Measurements from ENCODE around the gene MAGIX. TPM values are rescaled to one million over a fixed set of nuclear protein-coding genes. Genes with fewer than 3 reads are reported as not detected.

The MAGIX gene
- total RNA-seq, 4 donors from 2014 or later = 6.8 to 16.5 (median 10.3) TPM

DNA sequence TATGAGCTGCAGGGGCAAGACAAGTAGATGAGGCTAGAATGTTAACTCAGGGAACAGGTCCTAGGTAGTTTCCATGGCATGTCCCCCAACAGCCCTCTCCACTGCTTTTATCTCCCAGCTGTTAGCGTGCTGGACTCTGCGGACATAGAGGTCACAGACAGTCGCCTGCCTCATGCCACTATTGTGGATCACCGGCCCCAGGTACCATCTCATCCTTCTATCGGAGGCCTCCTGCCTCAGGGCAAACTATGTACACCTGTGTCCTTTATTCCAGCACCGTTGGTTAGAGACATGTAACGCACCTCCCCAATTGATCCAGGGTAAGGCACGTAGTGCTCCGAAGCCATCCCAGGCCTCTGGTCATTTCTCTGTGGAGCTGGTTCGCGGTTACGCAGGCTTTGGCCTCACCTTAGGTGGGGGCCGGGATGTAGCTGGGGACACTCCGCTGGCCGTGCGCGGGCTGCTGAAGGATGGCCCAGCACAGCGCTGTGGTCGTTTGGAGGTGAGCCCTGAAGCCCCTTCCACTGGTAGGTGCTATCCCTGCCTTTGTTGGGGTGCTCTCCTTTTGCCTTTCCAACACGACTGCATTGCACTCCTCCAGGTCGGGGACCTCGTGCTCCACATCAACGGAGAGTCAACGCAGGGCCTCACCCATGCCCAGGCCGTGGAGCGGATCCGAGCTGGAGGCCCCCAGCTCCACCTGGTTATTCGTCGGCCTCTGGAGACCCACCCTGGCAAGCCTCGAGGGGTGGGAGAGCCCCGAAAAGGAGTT, 2.2 kb downstream of the MAGIX start:
- no peak overlapping the region for H3K4me3 ChIP-seq (ENCODE audit: low read depth, poor library complexity, severe bottlenecking)
- DNase-seq (ENCODE audit: low spot score in 2 of 2) = no peak
- intact Hi-C loops (cut with DNase I; ENCODE audit: low total_unique reads) = no loop called here
- 53 to 81% methylated on average over 18 to 23 of the region's 31 CpGs for WGBS, 2 donors
- TF ChIP-seq CTCF (IDR thresholded peaks at IDR 0.05) (no peak), POLR2A (IDR thresholded peaks at IDR 0.05) (no peak)

DNA sequence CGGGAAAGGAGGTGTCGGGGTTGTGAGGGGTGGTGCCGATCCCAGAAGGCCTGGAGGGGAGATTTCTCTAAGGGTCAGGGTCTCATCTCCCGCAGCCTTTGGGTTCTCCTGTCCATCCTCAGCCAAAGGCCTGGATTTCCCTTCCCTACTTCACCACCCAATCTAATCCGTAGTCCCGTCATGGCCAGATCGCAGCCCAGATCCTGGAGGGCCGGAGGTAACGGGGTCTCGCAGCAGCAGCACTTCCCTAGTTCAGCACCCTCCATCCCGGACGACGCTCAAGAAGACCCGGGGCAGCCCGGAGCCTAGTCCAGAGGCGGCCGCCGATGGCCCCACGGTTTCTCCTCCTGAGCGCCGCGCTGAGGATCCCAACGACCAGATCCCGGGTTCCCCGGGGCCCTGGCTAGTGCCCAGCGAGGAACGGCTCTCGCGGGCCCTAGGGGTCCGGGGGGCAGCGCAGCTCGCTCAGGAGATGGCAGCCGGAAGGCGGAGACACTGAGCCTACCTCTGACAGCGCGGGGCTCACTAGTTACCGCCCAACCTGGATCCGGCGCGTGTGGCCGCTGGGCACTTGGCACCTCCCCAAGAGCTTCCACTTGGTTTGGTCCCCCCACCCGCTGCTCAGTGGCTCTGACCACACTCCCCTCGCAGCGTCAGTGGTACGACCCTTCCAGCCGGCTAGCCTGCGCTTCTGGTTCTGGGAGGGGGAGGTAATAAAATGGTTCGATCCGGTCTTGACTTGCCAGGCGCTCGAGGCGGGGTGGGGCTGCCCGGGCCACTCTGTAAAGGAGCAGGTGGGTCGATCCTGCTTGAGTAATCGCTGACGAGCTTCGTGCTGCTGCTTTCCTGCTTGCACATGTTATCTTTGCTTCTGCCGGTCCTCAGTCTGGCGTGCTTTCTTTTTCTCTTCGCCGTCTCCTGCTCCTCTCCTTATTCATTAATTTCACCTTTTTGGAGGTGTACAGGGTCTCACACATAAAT, 3.6 kb downstream of the MAGIX start:
- TF ChIP-seq CTCF (IDR thresholded peaks at IDR 0.05) = no peak
- TF ChIP-seq POLR2A (IDR thresholded peaks at IDR 0.05) = no peak
- 10 to 53% methylated on average over 19 to 61 of the region's 61 CpGs for WGBS, 2 donors
- intact Hi-C loops (cut with DNase I; ENCODE audit: low total_unique reads) = no loop called here
- peak; percentile 71 to 95 for DNase-seq (ENCODE audit: low spot score in 2 of 2)
- H3K4me3 ChIP-seq (ENCODE audit: low read depth, poor library complexity, severe bottlenecking) = no peak overlapping the region

DNA sequence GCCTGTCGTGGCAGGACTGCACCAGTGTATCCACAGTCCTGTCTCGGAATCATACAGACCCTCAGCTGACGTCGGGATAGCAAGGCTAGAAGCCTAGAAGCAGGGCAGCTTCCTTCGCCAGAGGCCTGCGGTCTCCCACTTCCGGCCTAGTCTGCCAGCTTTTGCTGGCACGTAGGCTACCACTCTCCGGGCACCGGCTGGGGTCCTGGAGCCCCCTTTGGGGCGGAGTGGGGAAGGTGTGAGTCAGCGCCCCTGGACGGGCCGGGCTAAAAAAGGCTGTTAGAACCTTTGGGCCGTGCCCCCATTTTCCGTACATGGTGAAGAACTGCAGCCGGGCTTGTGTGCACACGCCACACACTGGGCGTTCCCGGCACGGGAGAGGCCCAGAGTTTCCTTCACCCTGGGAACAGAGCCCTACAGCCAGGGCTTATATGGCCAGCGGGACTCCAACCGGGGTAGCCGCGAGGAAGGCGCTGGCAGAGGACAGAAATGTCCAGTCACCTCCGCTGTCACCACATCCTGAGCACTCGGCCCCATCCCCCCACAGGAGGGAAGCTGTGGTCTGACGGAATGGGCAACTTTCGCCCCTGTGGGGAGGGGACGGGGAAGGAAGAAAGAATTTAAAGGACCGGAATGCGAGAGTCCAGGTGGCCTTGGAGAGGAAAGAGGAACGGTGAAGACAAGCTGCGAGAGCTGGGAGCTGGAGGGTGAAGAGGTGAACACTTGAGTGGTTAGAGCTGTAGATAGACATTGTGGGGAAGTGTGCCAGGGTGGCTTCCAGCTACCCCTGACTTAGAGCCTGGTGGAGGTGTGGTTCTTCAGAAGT, 4.6 kb downstream of the MAGIX start:
- WGBS, 2 donors = 17 to 42% methylated on average over 20 to 29 of the region's 35 CpGs
- peak in 1 of 2 donors; percentile 94 for DNase-seq (ENCODE audit: low spot score in 2 of 2)
- H3K4me3 ChIP-seq (ENCODE audit: low read depth, poor library complexity, severe bottlenecking) = no peak overlapping the region
- intact Hi-C loops (cut with DNase I; ENCODE audit: low total_unique reads) = no loop called here
- TF ChIP-seq POLR2A (IDR thresholded peaks at IDR 0.05) (no peak), CTCF (IDR thresholded peaks at IDR 0.05) (no peak)

GRCh38 chrX:49167740-49168108, 5.2 kb downstream of the MAGIX start:
- H3K4me3 ChIP-seq (ENCODE audit: low read depth, poor library complexity, severe bottlenecking) = no peak overlapping the region
- no peak for DNase-seq (ENCODE audit: low spot score in 2 of 2)
- intact Hi-C loops (cut with DNase I; ENCODE audit: low total_unique reads) = no loop called here
- WGBS, 2 donors = 56 to 69% methylated on average over 3 of the region's 3 CpGs
- TF ChIP-seq CTCF (IDR thresholded peaks at IDR 0.05) = no peak
- no peak for TF ChIP-seq POLR2A (IDR thresholded peaks at IDR 0.05)

- H3K4me3 ChIP-seq (ENCODE audit: low read depth, poor library complexity, severe bottlenecking) = peak within 1 kb of the TSS; percentile 48
- TF ChIP-seq POLR2A (IDR thresholded peaks at IDR 0.05) (no peak), CTCF (IDR thresholded peaks at IDR 0.05) (no peak)
- DNase-seq (ENCODE audit: low spot score in 2 of 2) = peak in 1 of 2 donors; percentile 92
- WGBS, 2 donors = 1 to 42% methylated on average over 12 to 30 of the region's 46 CpGs
- intact Hi-C loops (cut with DNase I; ENCODE audit: low total_unique reads) = no loop called here
Measured at GRCh38 chrX:49171752-49172279, 9.3 kb downstream of the MAGIX start, which contains the start of gene PLP2. PLP2 (plus strand) TSS chrX:49171898; CDS start chrX:49172001, 103 bp downstream.
